Regular cardiac myocyte (primary cell): ENCODE measurements around the gene MMAA. TPM values are rescaled to one million over a fixed set of nuclear protein-coding genes. Genes with fewer than 3 reads are reported as not detected.

Source experiments
- total RNA-seq: library from RNA; depleted of rRNA; stranded (reverse); fragments of >200 nt; gene quantifications from 2 replicates; pipeline ENCODE4 v1.2.3, GENCODE V29; 2014

Gene MMAA
- total RNA-seq = 3.7 and 8.8 TPM in 2 replicates

DNA sequence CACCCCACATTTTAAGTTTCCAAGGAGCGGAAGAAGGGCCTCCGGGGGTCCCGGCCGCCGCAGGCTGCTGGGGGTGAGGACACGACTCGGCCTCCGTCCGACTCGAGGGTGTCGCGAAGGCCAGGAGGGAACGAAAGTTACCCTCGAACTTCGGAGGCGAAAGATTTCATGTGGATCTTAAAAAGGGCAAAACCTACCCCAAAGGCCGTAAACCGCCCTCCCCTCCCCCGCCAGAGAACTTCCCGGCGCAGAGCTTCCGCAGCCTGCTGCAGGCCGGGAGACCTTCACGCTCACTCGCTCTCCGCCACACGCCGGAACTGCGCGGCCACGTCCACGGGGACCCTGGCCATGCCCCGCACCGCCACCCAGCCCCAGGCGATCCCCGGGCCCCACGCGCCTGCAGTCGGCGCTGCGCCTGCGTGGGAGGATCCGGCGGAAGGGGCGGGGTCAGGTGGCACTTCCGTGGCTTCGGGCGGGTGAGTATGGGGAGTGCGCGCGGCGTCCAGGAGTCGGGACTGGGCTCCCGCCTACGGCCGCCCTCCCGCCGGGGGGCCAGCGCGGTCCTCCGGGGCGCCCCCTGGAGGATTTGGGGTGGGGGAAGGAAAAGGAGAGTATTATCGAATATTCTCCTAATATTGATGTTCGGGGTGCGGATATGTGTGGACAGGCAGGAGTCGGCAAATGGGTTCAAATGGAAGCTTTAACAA lies at the start of gene MMAA:
MMAA (plus strand) TSS at position 454 of the 707 bp plus-strand sequence. CDS start 19,755 bp downstream, outside the sequence.

GRCh38 chr4:145679991-145680455 lies 60.8 kb downstream of the MMAA start, which contains the start of gene C4orf51:
TSS of gene C4orf51 (plus strand) at chr4:145680146. CDS start at chr4:145680204, 58 bp downstream.

Other genes with a start within 250 kb of the MMAA start
- 10.1 and 10.5 TPM in 2 replicates for gene SMAD1, start 137.5 kb upstream of the MMAA start, total RNA-seq
- not detected in 2 replicates for gene C4orf51, start 60.8 kb downstream of the MMAA start, total RNA-seq